GM20000 (cell line): ENCODE data around the gene H1-8.
"Not testable (repeated sequence)": the region's sequence is repeated elsewhere in the genome, so short reads cannot be mapped to it uniquely, and the experiment has no call there.

Experiments
- DNase-seq: peaks from one replicate; pipeline ENCODE4 v3.0.0; 2012; ENCODE audit warnings: low spot score
- CTCF ChIP-seq: IDR thresholded peaks from 2 replicates; pipeline ENCODE4 v1.5.1; 2012; ENCODE audit warnings: mild to moderate bottlenecking, control low read depth; ENCODE audit errors: extremely low read depth, missing control alignments

H1-8 gene

GRCh38 chr3:129512595-129512994 is 30.4 kb upstream of the H1-8 start:
- DNase-seq = no peak
- no peak for TF ChIP-seq CTCF

GRCh38 chr3:129513705-129514104 is 29.3 kb upstream of the H1-8 start:
- no peak for DNase-seq
- TF ChIP-seq CTCF = no peak

- no peak for TF ChIP-seq CTCF
- DNase-seq = no peak
These were observed 28.9 kb upstream of the H1-8 start for GRCh38 chr3:129514110-129514509.

- no peak for TF ChIP-seq CTCF
- no peak for DNase-seq
These were observed 28.4 kb upstream of the H1-8 start for GRCh38 chr3:129514563-129514962.

- DNase-seq = not testable (repeated sequence)
These were observed 27.7 kb upstream of the H1-8 start for GRCh38 chr3:129515108-129515820.

- not testable (repeated sequence) for DNase-seq
These were observed 27.0 kb upstream of the H1-8 start for GRCh38 chr3:129515821-129516432.

- TF ChIP-seq CTCF = no peak
- no peak for DNase-seq
These were observed 25.5 kb upstream of the H1-8 start for GRCh38 chr3:129517516-129517915.

- DNase-seq = no peak
- no peak for TF ChIP-seq CTCF
These were observed 24.9 kb upstream of the H1-8 start for GRCh38 chr3:129518038-129518561.
